Stimulated activated CD4-positive, alpha-beta T cell treated with anti-CD3 and anti-CD28 coated beads, Interleukin-2, amount 100 ng/mL, for 4 hours (primary cell): ENCODE results near the gene SERPINE2.
"Not testable (repeated sequence)": the region's sequence is repeated elsewhere in the genome, so short reads cannot be mapped to it uniquely, and the experiment has no call there.

Experiments
- DNase-seq: peaks from one replicate; pipeline ENCODE4 v3.0.0-alpha.2; 2020; ENCODE audit warnings: low read depth

Gene SERPINE2

GRCh38 chr2:224011837-224012236, 27.2 kb downstream of the SERPINE2 start:
- DNase-seq, result no peak

GRCh38 chr2:224009605-224010315, 29.3 kb downstream of the SERPINE2 start:
- no peak for DNase-seq

GRCh38 chr2:224008702-224009261, 30.3 kb downstream of the SERPINE2 start:
- DNase-seq, result no peak

- no peak for DNase-seq
Measured at GRCh38 chr2:224004105-224004695, 34.9 kb downstream of the SERPINE2 start.

- not testable (repeated sequence) for DNase-seq
Measured at GRCh38 chr2:224000662-224001061, 38.4 kb downstream of the SERPINE2 start.

- DNase-seq, result no peak
Measured at GRCh38 chr2:223999862-224000261, 39.2 kb downstream of the SERPINE2 start.

- DNase-seq, result no peak
Measured at GRCh38 chr2:223998948-223999347, 40.1 kb downstream of the SERPINE2 start.

GRCh38 chr2:223997938-223998337, 41.1 kb downstream of the SERPINE2 start:
- DNase-seq, result no peak

- no peak for DNase-seq
Measured at GRCh38 chr2:223996391-223996790, 42.7 kb downstream of the SERPINE2 start.

- no peak for DNase-seq
Measured at GRCh38 chr2:223995569-223995968, 43.5 kb downstream of the SERPINE2 start.

GRCh38 chr2:223994562-223995162, 44.4 kb downstream of the SERPINE2 start:
- DNase-seq, result no peak

- peak; percentile 47 for DNase-seq
Measured at GRCh38 chr2:223993634-223994232, 45.4 kb downstream of the SERPINE2 start.

GRCh38 chr2:223991611-223992010, 47.5 kb downstream of the SERPINE2 start:
- no peak for DNase-seq

- no peak for DNase-seq
Measured at GRCh38 chr2:223989856-223990232, 49.2 kb downstream of the SERPINE2 start.

GRCh38 chr2:223989206-223989855, 49.8 kb downstream of the SERPINE2 start:
- DNase-seq, result no peak

GRCh38 chr2:223981241-223981640, 57.8 kb downstream of the SERPINE2 start:
- DNase-seq, result no peak

- no peak for DNase-seq
Measured at GRCh38 chr2:223980803-223981202, 58.3 kb downstream of the SERPINE2 start.

- DNase-seq, result no peak
Measured at GRCh38 chr2:223980397-223980735, 58.7 kb downstream of the SERPINE2 start.

GRCh38 chr2:223979730-223980396, 59.2 kb downstream of the SERPINE2 start:
- DNase-seq, result no peak

- DNase-seq, result no peak
Measured at GRCh38 chr2:223978451-223978850, 60.6 kb downstream of the SERPINE2 start.

- no peak for DNase-seq
Measured at GRCh38 chr2:223976635-223977226, 62.4 kb downstream of the SERPINE2 start.
